NCI-H510A (cell line): ENCODE data around the gene FBN2.
"Not testable (repeated sequence)": the region's sequence is repeated elsewhere in the genome, so short reads cannot be mapped to it uniquely, and the experiment has no call there.

ENCODE experiments used
- DNase-seq: peaks from one replicate; lab custom pipeline; 2025; lab: John Stamatoyannopoulos, UW

Gene FBN2

DNA sequence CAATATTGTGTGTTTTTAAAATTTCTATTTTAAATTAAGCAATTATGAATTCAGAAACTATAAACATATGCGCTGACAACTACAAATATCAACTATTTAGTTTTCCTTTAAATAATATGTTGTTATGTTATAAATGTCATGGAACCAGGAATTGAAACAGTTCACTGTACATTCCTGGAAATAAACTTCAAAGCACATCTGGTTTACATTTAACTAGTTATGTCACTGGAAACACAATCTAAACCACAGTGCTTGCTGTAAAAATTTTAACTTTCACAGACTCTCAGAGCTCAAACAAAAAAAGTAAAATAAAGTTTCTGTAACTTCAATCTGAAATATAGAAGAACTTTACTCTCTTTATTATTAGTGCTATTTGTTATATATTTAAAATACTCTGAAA is 179.2 kb downstream of the FBN2 start:
- DNase-seq, result no peak

DNA sequence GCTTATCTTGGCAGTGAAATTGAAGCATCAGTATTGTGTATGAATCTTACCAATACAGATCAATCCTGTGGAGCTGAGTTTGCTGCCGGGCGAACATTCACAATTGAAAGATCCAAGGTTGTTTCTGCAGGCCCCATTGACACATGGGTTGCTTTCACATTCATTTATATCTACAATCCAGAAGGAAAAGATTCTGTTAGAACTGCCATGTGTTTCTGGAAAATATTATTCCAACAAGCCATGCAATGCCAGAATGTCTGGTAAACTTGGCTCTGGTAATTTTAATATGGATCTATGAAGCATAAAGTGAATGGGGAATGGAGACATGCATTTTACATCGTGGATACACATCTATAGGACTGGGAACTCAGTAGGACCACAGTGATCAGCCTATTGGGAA is 180.8 kb downstream of the FBN2 start:
- no peak for DNase-seq

DNA sequence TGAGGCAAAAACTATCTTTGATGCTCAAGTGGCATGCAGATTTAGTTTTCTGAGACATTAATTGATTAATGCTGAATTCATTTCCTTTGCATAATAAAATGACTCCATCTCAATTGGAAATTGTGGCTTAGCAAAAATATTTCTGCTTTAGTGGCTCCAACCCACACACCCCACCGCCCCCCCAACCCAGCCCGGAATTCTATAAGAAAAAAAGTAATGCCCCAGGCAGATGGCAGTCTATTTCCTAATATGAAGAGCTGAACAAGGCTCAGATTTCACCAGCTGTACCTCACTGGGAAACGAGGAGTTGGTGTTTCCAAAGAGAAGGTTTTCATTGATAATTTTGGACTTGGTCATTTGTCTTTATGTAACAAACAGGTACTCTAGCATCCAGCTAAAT is 182.1 kb downstream of the FBN2 start:
- DNase-seq, result peak; percentile 1

DNA sequence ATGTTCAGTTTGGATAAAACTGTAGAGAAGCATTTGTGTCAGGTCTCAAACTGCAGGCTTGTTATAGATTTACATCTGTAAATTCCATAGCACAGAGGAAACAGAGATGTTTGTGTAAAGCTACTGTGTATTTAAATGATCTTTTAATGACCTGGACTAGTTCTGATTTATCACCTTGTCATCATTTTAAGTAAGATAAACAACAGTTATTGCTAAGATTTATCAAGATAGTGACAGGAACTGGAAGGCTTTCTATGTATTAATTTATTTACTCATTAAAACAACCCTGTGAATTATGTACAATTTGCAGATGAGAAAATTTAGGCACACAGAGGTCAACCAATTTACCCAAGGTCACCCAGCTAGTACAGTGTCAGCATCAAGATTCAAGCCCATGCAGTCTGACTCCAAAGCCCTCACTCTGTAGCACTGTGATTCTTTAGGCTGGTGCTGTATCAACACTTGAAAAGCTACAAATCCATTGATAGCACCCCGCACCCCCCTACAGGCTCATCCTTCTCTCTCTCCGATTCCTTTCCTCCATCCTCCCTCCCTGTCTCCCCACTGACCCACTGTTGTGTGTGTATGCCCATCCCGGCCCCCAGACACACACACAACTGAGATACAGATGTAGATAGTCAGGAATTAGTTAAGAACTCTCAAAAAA is 184.5 kb downstream of the FBN2 start:
- DNase-seq, result no peak

DNA sequence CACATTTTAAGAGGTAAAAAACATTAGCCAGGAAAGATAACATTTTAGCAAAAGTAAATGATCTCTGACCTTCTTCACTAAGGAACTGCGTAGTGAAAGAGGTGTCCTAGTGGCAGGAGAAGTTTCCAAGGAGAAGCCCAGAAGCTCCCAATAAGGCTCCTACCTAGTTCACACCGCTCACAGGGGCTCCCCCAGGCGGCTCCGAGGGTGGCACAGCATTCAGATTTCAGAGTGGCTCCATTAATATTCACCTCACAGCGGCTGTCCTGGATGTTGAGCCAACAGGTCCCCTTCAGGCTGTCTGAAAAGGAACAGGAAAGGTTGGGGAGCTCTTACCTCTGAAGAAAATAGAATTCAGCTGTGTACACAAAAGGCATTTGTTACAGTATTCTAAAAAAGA is 187.3 kb downstream of the FBN2 start:
- DNase-seq, result no peak

DNA sequence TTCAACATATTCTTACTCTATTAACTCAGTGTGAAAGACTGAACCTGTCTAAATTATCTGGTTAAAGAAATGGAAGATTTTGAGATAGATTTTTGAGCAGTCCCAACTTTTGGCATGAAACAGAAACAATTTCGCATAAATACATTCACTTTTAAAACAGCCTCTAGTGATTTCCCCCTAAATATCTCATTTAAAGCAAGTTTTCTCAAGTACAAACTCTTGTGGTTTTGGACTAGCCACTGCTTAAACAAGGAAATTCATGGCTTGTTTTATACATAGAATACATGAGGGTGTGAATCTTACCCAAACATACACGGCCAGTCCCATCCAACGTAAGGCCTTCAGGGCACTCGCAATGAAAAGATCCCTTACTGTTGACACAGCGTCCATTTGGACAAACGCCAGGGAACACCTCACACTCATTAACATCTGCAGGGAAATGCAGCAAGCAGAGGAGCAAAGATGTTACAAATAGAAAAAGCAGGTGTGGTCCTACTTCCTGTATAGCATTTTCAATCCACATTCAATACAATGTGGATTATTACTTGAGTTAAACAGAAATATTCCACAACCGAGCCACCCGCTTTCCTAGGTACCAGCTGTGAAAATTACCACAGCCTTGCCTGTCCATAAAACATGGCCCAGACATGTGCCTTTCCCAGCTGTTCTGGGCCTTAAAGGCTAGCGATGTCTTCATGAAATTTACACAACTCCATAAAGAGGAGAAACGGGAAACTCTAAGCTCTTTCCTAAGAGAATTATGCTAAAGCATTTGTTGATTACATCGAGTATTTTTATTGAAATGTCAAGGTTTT is 188.8 kb downstream of the FBN2 start:
- peak; percentile 74 for DNase-seq

DNA sequence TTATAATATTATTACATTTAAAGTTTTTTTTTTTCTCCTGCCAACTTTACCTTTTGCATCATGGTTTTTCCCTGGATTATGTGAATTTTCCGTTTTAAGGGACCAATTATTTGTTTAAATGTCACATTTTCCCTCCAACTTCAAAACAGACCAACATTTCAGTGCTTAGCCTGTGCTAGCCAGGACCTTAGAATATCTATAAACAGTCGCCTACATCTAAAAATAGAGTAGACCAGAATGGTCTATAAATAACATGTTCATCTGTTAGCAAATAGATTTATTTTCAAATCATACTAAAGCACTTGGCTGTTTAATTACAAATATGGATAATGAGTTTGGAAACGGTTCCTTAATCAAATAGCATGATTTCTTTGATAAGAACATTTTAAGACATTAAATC is 192.0 kb downstream of the FBN2 start:
- DNase-seq, result no peak

DNA sequence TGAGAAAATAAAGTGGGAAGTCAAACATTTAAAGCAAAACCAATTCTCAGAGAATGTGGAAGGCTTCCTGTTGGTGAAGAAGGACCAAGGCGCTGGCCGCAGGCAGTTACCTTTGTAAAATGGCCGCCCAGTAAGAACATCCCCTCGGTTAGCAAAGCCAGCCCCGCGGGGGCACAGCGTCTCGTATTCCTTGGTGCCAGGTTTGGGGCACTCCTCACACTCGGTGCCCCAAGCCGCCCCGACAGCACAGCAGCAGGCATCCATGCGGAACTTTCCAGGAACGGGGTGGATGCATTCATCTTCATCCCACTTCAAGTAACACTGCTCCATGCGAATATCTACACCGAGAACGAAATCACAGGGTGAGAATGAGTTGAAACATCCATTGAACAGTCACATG is 192.8 kb downstream of the FBN2 start:
- no peak for DNase-seq

DNA sequence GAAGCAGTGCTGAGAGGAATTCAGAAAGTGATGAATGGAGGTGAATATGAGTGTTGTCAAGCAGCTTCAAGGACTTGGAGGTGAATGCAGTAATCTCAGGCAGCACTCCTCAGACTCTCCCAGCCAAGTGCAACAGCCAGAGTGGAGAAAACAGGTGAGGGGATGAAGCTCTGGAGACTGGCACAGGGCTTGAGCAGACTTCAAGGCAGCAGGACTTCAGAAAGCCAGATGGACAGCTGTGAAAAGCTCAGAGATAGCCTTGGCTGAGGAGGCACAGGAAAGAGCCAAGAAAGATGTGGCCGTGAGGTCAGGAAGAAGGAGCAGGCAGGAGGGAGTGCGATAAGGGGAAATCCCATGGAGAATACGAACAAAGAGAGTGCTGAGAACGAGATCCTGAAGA is 194.9 kb downstream of the FBN2 start:
- DNase-seq, result no peak

DNA sequence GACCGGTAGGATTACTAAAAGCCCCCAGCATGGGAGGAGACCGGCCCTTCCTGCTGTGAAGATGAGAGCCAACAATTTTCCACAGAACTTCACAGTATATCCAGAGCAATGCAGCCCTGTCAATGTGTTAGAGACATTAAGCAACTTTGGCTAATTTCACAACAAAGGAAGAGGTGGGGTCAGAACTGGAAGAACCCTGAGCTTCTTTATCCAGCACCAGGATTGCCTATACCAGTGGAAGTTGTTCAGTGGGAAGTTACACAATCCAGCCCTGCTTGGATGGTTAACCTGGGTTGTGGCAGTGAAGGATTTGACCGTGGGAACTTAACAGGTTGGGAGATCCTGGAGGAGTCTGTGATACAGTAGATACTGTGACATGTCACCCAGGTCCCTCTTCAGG is 197.0 kb downstream of the FBN2 start:
- no peak for DNase-seq

DNA sequence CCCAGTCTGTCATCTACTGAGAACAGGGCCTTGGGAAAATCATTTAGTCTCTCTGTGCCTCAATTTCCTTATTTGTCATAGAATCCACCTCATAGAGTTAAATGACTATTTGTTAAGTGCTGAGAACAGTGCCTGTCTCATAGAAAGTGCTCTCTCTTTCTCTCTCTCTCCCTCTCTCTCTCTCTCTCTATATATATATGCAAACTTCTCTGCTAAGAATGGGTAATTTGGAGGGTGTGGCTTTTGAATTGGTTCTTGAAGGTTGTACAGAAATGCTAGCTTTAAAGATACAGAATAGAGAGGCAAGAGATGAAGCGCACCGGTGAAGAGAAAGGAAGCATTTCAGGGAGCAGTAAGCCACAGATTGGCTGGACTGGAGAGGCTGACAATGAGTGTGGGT is 197.4 kb downstream of the FBN2 start:
- no peak for DNase-seq

DNA sequence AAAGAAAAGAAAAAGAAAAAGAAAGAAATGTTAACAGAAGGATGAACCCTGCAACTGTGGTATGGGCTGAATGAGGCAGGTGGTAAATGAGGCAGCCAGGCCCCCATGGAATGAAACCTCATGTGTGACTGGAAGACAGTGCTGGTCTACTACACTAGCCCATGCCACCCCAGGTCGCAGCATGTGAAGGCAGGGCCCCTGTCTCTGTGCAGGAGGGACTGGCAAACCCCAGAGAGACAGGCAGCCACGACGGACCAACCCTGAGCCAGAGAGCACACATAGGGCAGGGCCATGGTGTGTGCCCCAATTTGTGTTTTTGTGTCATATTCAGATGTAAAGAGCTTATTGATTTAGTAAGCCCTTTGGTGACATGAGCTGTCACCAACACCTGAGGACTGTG is 198.5 kb downstream of the FBN2 start:
- no peak for DNase-seq

DNA sequence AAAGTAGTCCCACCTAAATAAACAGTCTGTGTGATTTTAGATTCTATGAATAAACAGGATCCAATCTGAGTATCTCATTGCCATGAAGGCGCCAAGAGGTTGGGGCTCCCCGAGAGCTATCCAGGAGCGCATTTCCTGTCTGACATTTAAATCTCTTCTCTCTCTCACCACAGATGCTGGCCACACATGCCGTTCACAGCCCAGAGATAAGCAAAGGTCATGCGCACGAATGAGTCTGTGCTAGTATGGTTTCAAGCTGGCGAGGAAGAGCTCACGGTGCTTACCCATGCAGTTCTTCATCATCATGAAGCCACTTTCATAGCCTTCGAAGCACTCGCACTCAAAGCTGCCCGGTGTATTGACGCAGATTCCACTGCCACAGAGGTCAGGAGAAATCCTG is 199.4 kb downstream of the FBN2 start:
- DNase-seq, result no peak

DNA sequence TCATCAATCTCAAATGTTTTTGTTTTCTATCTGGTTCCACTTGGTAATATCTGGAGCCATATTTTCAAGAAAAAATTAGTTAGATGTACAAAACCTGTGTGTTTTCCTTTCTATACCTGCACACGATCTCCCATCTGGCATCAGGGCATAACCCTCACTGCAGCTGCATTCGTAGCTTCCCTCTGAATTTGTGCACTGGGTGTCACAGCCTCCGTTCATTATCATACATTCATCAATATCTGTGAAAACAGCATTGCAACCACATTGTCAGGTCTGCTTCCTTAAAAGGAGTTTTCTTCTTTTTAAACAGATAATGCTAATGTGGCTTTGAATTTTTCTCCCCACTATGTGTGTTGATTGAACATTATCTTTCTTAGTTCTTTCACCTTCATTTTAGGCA is 202.7 kb downstream of the FBN2 start:
- no peak for DNase-seq

DNA sequence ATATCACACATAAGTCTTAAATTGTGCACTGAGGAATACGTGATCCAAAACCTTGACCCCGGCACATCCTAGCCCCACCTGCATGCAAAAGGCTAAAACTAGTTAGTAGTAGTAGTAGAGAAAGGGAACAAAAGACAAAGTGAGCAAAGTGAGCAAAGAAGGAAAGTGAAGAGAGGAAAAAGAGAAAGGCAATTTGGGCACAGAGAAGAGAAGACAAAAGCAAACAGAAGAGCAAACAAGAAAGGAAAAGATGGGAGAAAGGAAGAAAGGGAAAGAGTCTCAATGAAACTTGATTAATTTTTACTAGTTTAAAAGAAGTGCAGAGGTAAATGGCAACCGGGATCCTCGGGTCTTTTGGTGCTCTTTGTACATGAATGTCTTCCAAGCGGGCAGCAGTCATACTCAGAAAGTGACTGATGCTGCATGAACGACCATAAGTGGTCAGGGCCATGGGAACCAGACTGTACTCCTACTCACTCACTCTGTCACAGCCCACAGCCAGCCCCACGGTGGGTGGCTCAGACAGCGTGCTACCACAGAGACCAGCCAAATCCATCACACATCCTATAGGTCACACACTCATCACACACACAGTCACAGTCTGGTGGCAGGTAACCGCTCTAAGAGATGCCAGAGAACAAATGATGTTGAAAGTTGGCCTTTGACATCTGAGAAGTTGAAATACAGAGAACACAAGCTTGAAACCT is 203.9 kb downstream of the FBN2 start:
- DNase-seq, result no peak

DNA sequence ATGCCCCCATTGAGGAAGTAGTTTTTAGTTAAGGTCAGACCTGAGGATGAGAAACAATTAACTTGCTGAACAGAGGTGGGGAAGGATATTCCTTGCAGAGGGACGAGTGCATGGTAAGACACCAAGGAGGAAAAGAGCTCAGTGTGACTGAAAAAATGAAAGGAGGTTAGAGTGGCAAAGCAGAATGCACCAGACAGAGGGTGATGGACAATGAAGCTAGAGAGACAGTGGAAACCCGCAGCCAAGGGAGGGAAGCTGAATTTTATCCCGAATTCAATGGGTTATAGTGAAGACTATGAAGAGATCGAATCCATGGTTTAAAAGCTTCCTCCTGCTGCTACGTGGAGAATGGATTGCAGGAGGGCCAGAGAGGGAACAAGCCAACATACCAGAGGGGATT is 206.8 kb downstream of the FBN2 start:
- DNase-seq, result no peak

DNA sequence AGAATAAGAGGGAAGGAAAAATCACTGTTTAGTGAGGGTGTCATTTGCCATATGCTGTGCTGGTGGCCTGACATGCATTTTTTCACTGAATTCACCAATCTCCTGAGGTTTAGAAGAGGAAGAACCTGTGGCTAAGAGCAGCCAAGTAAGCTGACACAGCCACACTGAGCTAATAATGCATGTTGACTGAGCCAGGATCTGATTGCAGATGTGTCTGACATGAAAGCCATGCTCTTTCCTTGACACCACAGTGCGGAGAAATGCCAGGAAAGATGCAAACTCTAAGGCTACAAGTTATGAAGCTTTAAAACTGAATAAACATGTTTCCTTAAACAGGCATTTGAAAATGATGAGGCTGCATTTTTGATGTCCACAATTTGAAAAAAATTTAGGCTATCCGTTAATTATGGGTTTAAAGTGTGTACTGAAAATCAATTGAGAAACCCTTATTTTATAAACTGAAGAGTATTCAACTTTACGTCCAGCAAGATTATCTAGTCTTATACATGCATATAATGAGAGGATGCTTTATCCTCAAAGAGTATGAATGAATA is 208.6 kb downstream of the FBN2 start:
- no peak for DNase-seq

DNA sequence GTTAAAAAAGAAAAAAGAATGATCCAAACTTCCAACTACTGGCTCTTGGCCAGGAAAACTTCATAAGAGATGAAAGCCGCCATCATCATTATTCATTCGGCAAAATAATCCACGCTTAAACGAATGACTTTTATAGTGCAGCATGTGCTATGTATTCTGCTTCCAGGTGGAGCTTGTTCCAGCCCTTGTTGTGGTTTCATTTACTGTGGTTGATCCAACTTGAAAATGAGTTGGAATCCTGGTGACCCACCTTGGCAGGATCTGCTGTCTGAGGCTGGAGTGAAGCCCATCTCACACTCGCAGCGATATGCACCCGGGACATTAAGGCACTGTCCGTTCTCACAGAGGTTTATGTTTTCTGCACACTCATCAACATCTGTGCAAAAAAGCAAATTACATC is 209.6 kb downstream of the FBN2 start:
- no peak for DNase-seq

DNA sequence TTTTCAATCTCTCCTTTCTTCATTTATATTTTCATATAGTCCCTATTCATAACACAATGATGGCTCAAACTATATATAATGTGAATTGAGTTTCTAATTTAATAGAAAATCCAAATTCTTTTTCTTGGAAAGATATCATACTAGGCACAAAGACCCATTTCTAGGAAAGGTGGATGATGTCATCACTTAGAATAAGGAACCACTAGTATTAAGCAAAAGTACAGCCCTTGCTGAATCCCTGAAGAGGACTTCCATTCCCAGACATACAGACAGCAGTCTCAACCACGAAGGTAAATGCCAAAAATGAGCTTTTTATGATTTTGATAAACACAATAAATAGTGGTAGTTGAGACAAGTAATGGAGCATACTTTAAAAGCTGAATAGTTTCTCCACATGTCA is 210.0 kb downstream of the FBN2 start:
- DNase-seq, result no peak

DNA sequence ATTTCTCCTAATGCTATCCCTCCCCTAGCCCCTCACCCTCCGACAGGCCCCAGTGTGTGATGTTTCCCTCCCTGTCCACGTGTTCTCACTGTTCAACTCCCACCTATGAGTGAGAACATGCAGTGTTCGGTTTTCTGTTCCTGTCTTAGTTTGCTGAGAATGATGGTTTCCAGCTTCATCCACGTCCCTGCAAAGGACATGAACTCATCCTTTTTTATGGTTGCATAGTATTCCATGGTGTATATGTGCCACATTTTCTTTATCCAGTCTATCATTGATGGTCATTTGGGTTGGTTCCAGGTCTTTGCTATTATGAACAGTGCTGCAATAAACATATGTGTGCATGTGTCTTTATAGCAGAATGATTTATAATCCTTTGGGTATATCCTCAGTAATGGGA is 216.6 kb downstream of the FBN2 start:
- not testable (repeated sequence) for DNase-seq

DNA sequence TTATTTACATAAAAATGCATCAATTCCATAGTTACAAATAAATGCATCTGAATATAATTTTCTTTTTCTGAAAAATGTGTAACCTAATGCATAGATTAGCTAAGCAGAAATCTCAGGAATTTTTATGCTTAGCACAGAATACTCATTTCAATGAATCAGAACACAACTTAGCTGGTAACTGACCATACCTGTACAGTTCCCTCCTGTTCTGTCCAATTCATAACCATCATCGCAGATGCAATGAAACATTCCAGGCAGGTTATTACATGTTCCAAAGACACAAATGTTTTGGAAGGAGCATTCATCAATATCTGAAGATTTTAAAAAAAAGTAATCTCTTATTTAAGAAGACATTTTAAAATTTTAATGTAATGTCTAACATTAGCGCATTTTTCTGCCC is 219.4 kb downstream of the FBN2 start:
- DNase-seq, result no peak

DNA sequence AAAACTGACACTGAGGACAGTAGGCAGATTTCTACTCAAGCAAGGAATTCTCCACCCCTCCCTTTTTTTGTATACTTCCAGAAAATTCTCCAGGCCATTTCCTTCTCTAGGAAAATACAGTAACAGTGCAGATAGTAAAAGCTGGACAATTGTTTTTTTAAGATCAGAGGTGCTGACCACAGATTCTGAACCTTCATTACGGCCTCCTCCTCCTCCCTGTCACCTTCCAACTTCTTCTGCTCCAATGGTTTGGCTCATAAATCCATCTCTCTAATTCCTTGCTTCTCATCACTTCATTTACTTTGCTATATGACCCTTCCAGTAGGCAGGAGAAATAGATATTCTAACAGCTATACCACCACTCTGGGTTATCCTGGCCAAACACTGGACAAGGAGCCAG is 220.6 kb downstream of the FBN2 start:
- no peak for DNase-seq

DNA sequence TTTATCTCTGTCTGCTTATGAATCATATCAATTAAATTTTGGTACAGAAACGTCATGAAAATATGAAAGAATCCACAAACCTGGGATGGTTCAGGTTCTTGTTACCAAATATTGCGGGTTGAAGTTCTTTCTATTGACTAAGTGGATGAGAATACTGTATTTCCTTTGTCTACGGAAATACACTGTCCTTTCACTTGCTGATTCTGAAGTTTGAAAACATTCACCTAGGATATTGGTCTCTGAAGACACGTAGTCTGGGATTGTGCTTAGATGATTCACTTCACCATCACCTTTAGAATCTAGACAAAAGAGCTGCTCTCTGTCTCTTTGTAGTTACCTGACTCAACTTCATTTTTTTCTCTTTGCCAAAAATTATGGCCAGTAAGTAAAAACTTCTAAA is 222.4 kb downstream of the FBN2 start:
- DNase-seq, result no peak
